Measurements from ENCODE around the gene GORASP2. TPM values are rescaled to one million over a fixed set of nuclear protein-coding genes. Genes with fewer than 3 reads are reported as not detected.

GORASP2 gene
- polyA plus RNA-seq, 1 experiment: 222 TPM

GRCh38 chr2:170928036-170928823 lies 823 bp upstream of the GORASP2 start:
- Histone ChIP-seq H3K27me3 (ENCODE audit: control insufficient read depth, insufficient read depth, low read length) (no peaks in the 10 kb centered on the region), H3K27ac (ENCODE audit: low read depth, low read length) (peak overlapping the region; percentile 42), H3K4me3 (ENCODE audit: low read depth, low read length) (peak overlapping the region; percentile 56), H3K9me3 (ENCODE audit: control insufficient read depth, insufficient read depth, low read length) (peaks cover 16% of the 10 kb centered on the region)
- no peak for DNase-seq (ENCODE audit: low read depth, low spot score)
- TF ChIP-seq, protein P1, sequence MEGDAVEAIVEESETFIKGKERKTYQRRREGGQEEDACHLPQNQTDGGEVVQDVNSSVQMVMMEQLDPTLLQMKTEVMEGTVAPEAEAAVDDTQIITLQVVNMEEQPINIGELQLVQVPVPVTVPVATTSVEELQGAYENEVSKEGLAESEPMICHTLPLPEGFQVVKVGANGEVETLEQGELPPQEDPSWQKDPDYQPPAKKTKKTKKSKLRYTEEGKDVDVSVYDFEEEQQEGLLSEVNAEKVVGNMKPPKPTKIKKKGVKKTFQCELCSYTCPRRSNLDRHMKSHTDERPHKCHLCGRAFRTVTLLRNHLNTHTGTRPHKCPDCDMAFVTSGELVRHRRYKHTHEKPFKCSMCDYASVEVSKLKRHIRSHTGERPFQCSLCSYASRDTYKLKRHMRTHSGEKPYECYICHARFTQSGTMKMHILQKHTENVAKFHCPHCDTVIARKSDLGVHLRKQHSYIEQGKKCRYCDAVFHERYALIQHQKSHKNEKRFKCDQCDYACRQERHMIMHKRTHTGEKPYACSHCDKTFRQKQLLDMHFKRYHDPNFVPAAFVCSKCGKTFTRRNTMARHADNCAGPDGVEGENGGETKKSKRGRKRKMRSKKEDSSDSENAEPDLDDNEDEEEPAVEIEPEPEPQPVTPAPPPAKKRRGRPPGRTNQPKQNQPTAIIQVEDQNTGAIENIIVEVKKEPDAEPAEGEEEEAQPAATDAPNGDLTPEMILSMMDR (IDR thresholded peaks at IDR 0.05; ENCODE audit: low read depth, low read length): no peak
- ChIA-PET POLR2A (interaction anchor here (0.6 to 1.2 kb wide), 3 partner anchors 28 to 44 kb away, joined by 3 to 4 read pairs (median 3); no protein-coding TSS in a partner anchor), CTCF (interaction anchor here (0.6 to 2.3 kb wide), 23 partner anchors 8 to 1556 kb away, joined by 3 to 26 read pairs (median 5); no protein-coding TSS in a partner anchor)

DNA sequence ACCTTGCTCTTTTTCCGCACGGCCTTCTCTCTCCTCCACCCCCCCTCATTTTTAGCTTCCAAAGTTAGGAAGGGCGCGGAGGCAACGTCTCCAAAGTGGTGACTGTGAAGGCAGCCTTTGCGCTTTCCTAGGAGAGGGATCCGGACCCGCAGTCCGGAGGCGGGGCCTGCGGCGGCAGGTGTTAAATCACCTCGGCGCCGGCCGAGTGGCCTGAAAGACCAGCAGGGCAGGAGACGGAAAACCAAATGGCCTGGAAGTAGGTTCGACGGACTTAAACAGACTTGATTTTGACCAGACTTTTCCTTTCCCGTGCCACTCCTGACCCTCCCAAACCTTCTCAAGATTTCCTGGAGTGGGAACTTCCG lies 615 bp downstream of the GORASP2 start:
- H3K27ac ChIP-seq (ENCODE audit: low read depth, low read length): peak overlapping the region; percentile 73
- POLR2A ChIA-PET: interaction anchor here (1.2 to 1.3 kb wide), 2 partner anchors 15 to 43 kb away, joined by 4 to 5 read pairs; no protein-coding TSS in a partner anchor
- TF ChIP-seq, protein P1 (IDR thresholded peaks at IDR 0.05; ENCODE audit: low read depth, low read length): no peak
- CTCF ChIA-PET: interaction anchor here (0.6 to 2.3 kb wide), 17 partner anchors 9 to 1117 kb away, joined by 3 to 26 read pairs (median 6); no protein-coding TSS in a partner anchor
- H3K9me3 ChIP-seq (ENCODE audit: control insufficient read depth, insufficient read depth, low read length): peaks cover 1% of the 10 kb centered on the region
- H3K4me3 ChIP-seq (ENCODE audit: low read depth, low read length): peak overlapping the region; percentile 88
- H3K27me3 ChIP-seq (ENCODE audit: control insufficient read depth, insufficient read depth, low read length): no peaks in the 10 kb centered on the region
- DNase-seq (ENCODE audit: low read depth, low spot score): no peak

DNA sequence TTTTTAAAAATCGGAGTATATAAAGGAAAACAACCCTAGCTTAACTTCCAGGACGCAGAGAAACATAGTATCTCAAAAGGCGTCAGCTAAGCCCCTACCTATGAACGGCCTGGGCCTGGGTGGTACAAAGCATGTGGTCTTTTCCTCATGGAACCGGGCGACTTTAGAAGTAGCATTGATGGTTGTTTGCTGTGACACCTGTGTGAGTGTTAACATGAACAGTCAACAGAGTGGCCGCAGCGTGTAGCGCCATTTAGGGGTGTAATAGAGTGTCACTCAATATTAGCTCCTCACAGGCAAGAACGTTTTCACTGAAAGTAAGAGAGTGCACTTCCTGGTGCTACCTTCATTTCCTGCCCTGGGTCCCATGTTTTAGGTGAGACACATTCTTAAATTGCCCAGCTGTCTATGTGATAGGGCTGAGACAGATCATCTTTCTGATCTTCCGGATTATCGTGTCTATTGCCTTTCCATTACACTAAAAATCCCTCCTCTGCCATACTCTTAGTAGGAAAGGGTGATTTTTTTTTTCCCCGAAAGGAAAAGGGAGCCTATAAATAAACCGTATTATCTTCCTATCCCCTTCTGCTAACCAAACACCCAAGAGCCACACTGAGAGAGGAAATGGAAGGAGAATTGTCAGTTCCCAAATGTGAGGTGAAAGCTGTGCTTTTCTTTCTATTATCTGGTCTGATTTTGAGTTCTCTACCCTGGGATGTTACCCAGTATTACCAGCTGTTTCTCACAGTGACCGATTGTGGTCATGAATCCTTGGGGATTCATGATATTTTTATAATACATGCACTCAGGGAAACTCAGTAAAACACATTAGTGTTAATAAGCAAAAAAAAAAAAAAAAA lies 1.3 kb downstream of the GORASP2 start:
- no peak for DNase-seq (ENCODE audit: low read depth, low spot score)
- CTCF ChIA-PET: interaction anchor here (0.6 to 2.3 kb wide), 7 partner anchors 9 to 486 kb away, joined by 3 to 26 read pairs (median 7); no protein-coding TSS in a partner anchor
- Histone ChIP-seq H3K9me3 (ENCODE audit: control insufficient read depth, insufficient read depth, low read length) (no peaks in the 10 kb centered on the region), H3K4me3 (ENCODE audit: low read depth, low read length) (peak overlapping the region; percentile 88), H3K27me3 (ENCODE audit: control insufficient read depth, insufficient read depth, low read length) (no peaks in the 10 kb centered on the region), H3K27ac (ENCODE audit: low read depth, low read length) (no peak overlapping the region)
- POLR2A ChIA-PET: interaction anchor here (1.3 kb wide), 1 partner anchor 14 kb away, joined by 5 read pairs; no protein-coding TSS in a partner anchor
- TF ChIP-seq, protein P1 (IDR thresholded peaks at IDR 0.05; ENCODE audit: low read depth, low read length): no peak

DNA sequence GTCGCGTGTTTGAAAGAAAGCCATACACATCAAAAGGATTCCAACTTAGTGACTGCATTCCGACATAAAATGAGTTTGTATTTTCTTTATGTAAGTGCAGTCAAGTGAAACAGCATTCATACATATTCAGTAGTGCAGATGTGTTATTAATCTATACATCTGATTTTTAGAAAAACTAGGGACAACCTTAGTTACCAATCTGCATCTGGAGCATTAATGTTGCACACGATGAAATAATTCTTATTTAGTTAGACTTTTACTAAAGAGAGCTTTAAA lies 1.9 kb downstream of the GORASP2 start:
- ChIA-PET POLR2A (interaction anchor here (0.6 kb wide), 1 partner anchor 10 kb away, joined by 4 read pairs; no protein-coding TSS in a partner anchor), CTCF (interaction anchor here (0.8 kb wide), 1 partner anchor 486 kb away, joined by 4 read pairs; no protein-coding TSS in a partner anchor)

More for the DNA sequence above, 1.9 kb downstream of the GORASP2 start:
- TF ChIP-seq, protein P1 (IDR thresholded peaks at IDR 0.05; ENCODE audit: low read depth, low read length): no peak
- H3K4me3 ChIP-seq (ENCODE audit: low read depth, low read length): peak overlapping the region; percentile 88
- H3K27me3 ChIP-seq (ENCODE audit: control insufficient read depth, insufficient read depth, low read length): no peaks in the 10 kb centered on the region
- H3K9me3 ChIP-seq (ENCODE audit: control insufficient read depth, insufficient read depth, low read length): no peaks in the 10 kb centered on the region
- no peak for DNase-seq (ENCODE audit: low read depth, low spot score)
- H3K27ac ChIP-seq (ENCODE audit: low read depth, low read length): no peak overlapping the region
